Thoracic aorta (tissue), 2 donors: Measurements from ENCODE around the gene CFAP57. TPM values are rescaled to one million over a fixed set of nuclear protein-coding genes. Genes with fewer than 3 reads are reported as not detected.

Experiments
- ATAC-seq: fragments of 150-250 bp; one replicate; pipeline ENCODE4 v1.8.0; 2017; ENCODE audit warnings: low read depth; ENCODE audit not compliant: insufficient number of reproducible peaks, low FRiP score
- DNase-seq: peaks from one replicate; pipeline ENCODE4 v3.0.0-alpha.2; 2020; ENCODE audit warnings: low spot score
- H3K27ac ChIP-seq, 2 donors: fragments of 200-600 bp; sonication (generic); 1 replicate in 1 of 2; 2 replicates in 1 of 2; pipeline ENCODE4 v1.5.1; 2016; ENCODE audit warnings: mild to moderate bottlenecking in 2 of 2, moderate library complexity in 2 of 2
- H3K27me3 ChIP-seq: fragments of 200-600 bp; sonication (generic); replicated peaks from 2 replicates; pipeline ENCODE4 v1.6.0; 2016; ENCODE audit warnings: mild to moderate bottlenecking; ENCODE audit not compliant: insufficient read depth
- H3K36me3 ChIP-seq: fragments of 200-600 bp; sonication (generic); one replicate; pipeline ENCODE4 v1.5.1; 2016
- H3K4me1 ChIP-seq, 2 donors: fragments of 200-600 bp; sonication (generic); 1 replicate in 1 of 2; 2 replicates in 1 of 2; pipeline versions ENCODE4 v1.5.1 to v1.6.0; 2016; ENCODE audit warnings: low read depth in 2 of 2, mild to moderate bottlenecking in 1 of 2; ENCODE audit not compliant: control insufficient read depth in 1 of 2
- H3K4me3 ChIP-seq: fragments of 200-600 bp; sonication (generic); 2 replicates; pipeline ENCODE4 v1.5.1; 2016; ENCODE audit warnings: mild to moderate bottlenecking
- H3K9me3 ChIP-seq: fragments of 200-600 bp; sonication (generic); 2 replicates; pipeline ENCODE4 v1.5.1; 2016
- total RNA-seq, 2 donors: library from RNA; depleted of rRNA; stranded (reverse); fragments of >200 nt; gene quantifications; one replicate each; pipeline versions ENCODE4 v1.1.0 to v1.2.3, GENCODE V29; 2016
- TF ChIP-seq, protein P1 (sequence below): fragments of 200-600 bp; sonication (generic); IDR thresholded peaks from one replicate; pipeline ENCODE4 v1.5.1; 2019; ENCODE audit warnings: antibody characterized with exemption

The CFAP57 gene
- total RNA-seq, 2 donors from 2014 or later = 0.27 to 0.42 TPM

DNA sequence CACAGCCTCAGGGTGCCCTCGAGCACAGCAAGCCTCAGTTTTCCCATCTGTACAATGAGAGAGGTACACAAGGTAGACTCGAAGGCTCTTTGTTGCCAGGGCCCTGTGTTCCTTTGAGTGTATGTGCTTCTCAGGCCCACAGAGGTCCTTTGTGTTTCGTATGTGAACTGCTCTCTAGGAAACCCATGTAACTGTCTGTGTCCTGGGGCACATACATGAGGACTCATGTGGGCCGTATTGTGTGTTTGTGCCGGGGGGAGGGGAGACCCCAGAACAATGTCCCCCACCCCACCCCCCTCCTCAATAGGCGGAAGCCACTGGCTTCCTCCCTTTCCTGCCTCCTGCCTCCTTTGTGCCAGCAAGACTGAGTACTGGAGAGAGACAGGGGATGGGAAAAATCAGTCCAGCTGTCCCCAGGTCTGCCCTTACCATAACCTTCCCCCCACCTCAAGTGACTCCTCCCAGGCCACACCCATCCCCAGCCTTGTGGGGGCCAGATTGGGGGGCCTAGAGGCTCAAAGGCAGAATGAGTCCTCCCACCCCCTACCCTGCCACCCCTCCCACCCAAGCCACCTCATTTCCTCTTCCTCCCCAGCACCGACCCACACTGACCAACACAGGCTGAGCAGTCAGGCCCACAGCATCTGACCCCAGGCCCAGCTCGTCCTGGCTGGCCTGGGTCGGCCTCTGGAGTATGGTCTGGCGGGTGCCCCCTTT lies 128.4 kb downstream of the CFAP57 start, which contains the start of gene TIE1:
Gene TIE1, plus strand, starts transcription at position 605 of the 717 bp plus-strand sequence. Its CDS starts 90 bp downstream, at position 695.
- TF ChIP-seq, protein P1, sequence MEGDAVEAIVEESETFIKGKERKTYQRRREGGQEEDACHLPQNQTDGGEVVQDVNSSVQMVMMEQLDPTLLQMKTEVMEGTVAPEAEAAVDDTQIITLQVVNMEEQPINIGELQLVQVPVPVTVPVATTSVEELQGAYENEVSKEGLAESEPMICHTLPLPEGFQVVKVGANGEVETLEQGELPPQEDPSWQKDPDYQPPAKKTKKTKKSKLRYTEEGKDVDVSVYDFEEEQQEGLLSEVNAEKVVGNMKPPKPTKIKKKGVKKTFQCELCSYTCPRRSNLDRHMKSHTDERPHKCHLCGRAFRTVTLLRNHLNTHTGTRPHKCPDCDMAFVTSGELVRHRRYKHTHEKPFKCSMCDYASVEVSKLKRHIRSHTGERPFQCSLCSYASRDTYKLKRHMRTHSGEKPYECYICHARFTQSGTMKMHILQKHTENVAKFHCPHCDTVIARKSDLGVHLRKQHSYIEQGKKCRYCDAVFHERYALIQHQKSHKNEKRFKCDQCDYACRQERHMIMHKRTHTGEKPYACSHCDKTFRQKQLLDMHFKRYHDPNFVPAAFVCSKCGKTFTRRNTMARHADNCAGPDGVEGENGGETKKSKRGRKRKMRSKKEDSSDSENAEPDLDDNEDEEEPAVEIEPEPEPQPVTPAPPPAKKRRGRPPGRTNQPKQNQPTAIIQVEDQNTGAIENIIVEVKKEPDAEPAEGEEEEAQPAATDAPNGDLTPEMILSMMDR = no peak
- DNase-seq (no peak), ATAC-seq (no peak)
- Histone ChIP-seq H3K4me1 (peaks cover 10 to 16% of the 10 kb centered on the region in 2 donors), H3K27me3 (no peaks in the 10 kb centered on the region), H3K9me3 (no peaks in the 10 kb centered on the region), H3K36me3 (no peaks in the 10 kb centered on the region), H3K4me3 (no peak within 1 kb of the TSS), H3K27ac (no peak within 1 kb of the TSS)

DNA sequence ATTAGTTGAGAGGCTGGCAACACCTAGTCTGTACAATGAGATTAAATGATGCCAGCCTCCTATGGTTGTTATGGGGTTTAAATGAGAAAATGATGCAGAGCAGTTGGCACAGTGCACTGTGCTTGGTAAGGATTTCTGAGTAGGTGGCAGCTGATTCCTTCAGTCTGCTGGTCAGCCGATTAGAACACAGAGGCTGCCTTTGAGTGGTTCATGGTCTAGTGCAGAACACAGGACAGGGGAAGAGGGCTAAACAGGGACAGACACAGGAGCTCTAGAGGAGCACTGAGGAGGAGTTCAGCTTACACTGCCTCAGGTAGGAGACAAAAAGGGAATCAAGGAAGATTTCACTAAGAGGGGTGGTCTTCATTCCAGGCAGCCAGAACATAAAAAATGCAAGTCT lies 130.1 kb downstream of the CFAP57 start:
- DNase-seq (no peak), ATAC-seq (no peak)
- Histone ChIP-seq H3K4me1 (no peaks in the 10 kb centered on the region), H3K27ac (no peak overlapping the region), H3K36me3 (no peaks in the 10 kb centered on the region), H3K27me3 (no peaks in the 10 kb centered on the region), H3K4me3 (no peak overlapping the region), H3K9me3 (no peaks in the 10 kb centered on the region)
- TF ChIP-seq, protein P1 = no peak

DNA sequence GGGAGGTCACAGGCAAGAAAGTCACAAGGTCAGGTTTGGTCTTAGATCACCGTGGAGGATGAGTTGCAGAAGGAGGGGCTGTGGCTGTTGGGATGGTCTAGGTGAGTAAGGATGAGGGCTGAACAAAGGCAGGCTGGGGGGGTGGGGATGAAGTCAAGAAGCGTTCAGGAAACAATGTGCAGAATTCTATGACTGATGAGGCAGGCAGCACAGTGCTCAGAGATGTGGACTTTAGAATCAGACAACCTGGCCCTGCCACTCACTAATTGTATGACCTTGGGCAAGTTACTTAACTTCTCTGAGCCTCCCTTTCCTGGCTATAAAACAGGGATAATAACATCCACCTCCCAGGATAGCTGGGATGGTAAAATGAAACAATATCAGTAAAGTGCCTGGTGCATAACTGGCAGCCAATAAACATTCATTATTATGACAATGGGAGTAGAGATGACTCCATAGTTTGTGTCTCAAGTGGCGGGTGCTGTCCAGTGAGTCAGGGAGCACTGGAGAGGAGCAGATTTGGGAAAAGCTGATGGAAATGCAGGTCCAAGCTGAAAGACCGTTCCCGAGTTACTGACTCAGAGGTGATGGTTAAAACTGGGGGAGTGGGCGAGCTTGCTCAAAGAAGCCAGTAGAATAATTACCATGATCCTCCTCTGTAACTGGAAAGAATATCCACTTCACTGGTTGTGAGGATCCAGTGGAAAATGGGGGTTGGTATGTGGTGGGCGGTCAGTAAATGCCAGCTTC lies 130.8 kb downstream of the CFAP57 start:
- Histone ChIP-seq H3K4me1 (no peaks in the 10 kb centered on the region), H3K27me3 (no peaks in the 10 kb centered on the region), H3K4me3 (no peak overlapping the region), H3K36me3 (no peaks in the 10 kb centered on the region), H3K27ac (no peak overlapping the region), H3K9me3 (no peaks in the 10 kb centered on the region)
- ATAC-seq (no peak), DNase-seq (no peak)
- TF ChIP-seq, protein P1 = no peak

DNA sequence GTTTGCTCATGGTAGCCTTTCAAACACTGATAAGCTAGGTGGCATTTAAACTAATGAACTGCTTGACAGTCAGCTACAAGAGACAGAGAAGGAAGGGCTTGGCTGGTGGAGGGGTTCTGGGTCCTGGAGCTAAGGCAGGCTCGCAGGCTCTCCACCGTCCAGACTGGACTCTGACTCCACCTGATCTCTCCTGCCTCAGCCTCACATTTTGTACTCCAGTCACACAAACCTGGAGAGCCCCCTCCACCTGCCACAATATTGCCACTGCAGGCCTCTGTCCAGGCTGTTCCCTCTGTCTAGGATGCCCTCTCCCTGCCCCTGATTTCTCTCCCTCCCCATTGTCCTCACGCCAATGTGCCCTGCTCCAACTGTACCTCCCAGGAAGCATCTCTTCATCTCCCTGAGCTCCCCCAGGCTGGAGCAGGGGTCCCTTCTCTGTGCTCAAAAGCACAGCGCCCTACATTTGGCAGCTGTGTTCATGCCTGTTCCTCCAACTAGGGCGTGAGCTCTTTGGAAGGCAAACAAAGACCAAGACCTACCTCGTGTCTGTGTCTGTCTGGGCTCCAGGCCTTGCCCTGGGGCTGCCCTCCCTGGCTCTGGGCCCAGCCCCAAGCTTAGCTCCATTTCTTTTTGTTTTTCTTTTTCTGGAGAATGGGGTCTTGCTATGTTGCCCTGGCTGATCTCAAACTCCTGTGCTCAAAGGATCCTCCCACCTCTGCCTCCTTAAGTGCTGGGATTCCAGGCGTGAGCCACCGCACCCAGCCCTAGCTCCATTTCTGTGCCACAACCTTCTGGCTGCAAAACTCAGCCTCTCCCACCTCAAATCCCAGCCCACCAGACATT lies 131.6 kb downstream of the CFAP57 start:
- no peak for ATAC-seq
- no peak overlapping the region for H3K4me3 ChIP-seq
- DNase-seq = no peak

More for the DNA sequence above, 131.6 kb downstream of the CFAP57 start:
- TF ChIP-seq, protein P1 = no peak
- H3K4me1 ChIP-seq = no peaks in the 10 kb centered on the region
- no peak overlapping the region for H3K27ac ChIP-seq
- H3K9me3 ChIP-seq = no peaks in the 10 kb centered on the region
- no peaks in the 10 kb centered on the region for H3K36me3 ChIP-seq
- H3K27me3 ChIP-seq = no peaks in the 10 kb centered on the region

Other genes starting within 250 kb of the CFAP57 start
- 100 to 1,000 TPM; 119 to 147 TPM for gene SLC2A1, start 213.5 kb upstream of the CFAP57 start, total RNA-seq
- 10 to 100 TPM; 27.1 to 55.9 TPM for gene EBNA1BP2, start within 50 bp of the CFAP57 start, total RNA-seq
- under 1 TPM in 1 of 2 donors, not detected in 1; 0.63 TPM for gene TMEM125, start 97.7 kb downstream of the CFAP57 start, total RNA-seq
- gene C1orf210, start 113.3 kb downstream of the CFAP57 start, total RNA-seq = not detected
- 10 to 100 TPM; 23.7 to 25.7 TPM for gene TIE1, start 128.7 kb downstream of the CFAP57 start, total RNA-seq
- not detected for gene MPL, start 165.5 kb downstream of the CFAP57 start, total RNA-seq
- under 1 TPM; 0.35 to 0.41 TPM for gene CDC20, start 186.7 kb downstream of the CFAP57 start, total RNA-seq
- 10 to 100 TPM; 36.3 to 40.8 TPM for gene ELOVL1, start 195.7 kb downstream of the CFAP57 start, total RNA-seq
- 10 to 100 TPM; 33.8 to 52.7 TPM for gene MED8, start 217.5 kb downstream of the CFAP57 start, total RNA-seq
- gene SZT2, start 217.6 kb downstream of the CFAP57 start, total RNA-seq = 10 to 100 TPM; 50.0 to 65.3 TPM